Measurements from ENCODE around the gene MLH1.

GRCh38 chr3:37096288-37096687, 103.0 kb downstream of the MLH1 start:
- TF ChIP-seq HDGF (IDR thresholded peaks at IDR 0.05) (no peak), CREB1 (IDR thresholded peaks at IDR 0.05; ENCODE audit: low read depth) (no peak), IRF3 (IDR thresholded peaks at IDR 0.05) (no peak), CTCF (IDR thresholded peaks at IDR 0.05 in 2 of 3, conservative IDR thresholded peaks at IDR 0.05 in 1 of 3; ENCODE audit: control insufficient read depth in 2 of 3, extremely low read depth in 1 of 3, insufficient read depth in 1 of 3, low read depth in 3 of 3, low read length in 3 of 3) (no peak), RFX5 (IDR thresholded peaks at IDR 0.05; ENCODE audit: low read depth, low read length) (no peak), ATF7 (IDR thresholded peaks at IDR 0.05; ENCODE audit: low read depth) (no peak)

Data from GM12878 (cell line).